ENCODE results near the gene RSL1D1.

DNA sequence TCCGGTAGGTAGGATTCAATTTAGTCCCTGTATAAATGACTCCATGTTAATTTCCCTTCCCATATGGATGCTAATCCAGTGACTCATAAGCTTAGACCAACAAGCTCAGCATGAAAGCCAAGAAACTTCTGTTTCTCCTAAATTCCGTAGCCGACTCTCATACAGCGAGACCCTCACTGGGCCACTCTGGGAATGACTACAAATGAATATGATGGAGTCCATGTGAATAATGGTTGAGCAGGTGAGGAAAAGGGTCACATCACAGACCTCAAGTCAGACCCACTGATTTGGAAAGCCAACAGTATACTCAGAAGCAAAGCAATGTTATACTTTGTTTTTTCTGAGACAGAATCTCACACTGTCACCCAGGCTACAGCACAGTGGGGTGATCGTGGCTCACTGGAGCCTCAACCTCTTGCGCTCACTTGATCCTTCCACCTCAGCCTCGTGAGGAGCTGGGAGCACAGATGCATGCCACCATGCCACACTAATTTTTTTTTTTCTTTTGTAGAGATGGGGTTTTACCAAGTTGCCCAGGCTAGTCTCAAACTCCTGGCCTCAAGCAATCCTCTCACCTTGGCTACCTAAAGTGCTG, 14.6 kb downstream of the RSL1D1 start:
- TF ChIP-seq, protein P1, sequence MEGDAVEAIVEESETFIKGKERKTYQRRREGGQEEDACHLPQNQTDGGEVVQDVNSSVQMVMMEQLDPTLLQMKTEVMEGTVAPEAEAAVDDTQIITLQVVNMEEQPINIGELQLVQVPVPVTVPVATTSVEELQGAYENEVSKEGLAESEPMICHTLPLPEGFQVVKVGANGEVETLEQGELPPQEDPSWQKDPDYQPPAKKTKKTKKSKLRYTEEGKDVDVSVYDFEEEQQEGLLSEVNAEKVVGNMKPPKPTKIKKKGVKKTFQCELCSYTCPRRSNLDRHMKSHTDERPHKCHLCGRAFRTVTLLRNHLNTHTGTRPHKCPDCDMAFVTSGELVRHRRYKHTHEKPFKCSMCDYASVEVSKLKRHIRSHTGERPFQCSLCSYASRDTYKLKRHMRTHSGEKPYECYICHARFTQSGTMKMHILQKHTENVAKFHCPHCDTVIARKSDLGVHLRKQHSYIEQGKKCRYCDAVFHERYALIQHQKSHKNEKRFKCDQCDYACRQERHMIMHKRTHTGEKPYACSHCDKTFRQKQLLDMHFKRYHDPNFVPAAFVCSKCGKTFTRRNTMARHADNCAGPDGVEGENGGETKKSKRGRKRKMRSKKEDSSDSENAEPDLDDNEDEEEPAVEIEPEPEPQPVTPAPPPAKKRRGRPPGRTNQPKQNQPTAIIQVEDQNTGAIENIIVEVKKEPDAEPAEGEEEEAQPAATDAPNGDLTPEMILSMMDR (IDR thresholded peaks at IDR 0.05; ENCODE audit: insufficient read depth, low read length), result no peak
- TF ChIP-seq SPI1 (IDR thresholded peaks at IDR 0.05; ENCODE audit: borderline replicate concordance, low read depth) (no peak), POLR2AphosphoS5 (IDR thresholded peaks at IDR 0.05; ENCODE audit: low read depth) (no peak)
